Neural progenitor cell (in vitro differentiated cells): ENCODE measurements around the gene VWA8.

ENCODE experiments used
- EZH2phosphoT487 ChIP-seq: fragments of 200-600 bp; sonication (generic); IDR thresholded peaks from 2 replicates; pipeline ENCODE4 v1.6.1; 2017; ENCODE audit warnings: antibody characterized with exemption
- TF ChIP-seq, protein P1 (sequence below): fragments of 200-600 bp; sonication (generic); IDR thresholded peaks from 2 replicates; pipeline ENCODE4 v1.5.1; 2017; ENCODE audit warnings: antibody characterized with exemption, mild to moderate bottlenecking

DNA sequence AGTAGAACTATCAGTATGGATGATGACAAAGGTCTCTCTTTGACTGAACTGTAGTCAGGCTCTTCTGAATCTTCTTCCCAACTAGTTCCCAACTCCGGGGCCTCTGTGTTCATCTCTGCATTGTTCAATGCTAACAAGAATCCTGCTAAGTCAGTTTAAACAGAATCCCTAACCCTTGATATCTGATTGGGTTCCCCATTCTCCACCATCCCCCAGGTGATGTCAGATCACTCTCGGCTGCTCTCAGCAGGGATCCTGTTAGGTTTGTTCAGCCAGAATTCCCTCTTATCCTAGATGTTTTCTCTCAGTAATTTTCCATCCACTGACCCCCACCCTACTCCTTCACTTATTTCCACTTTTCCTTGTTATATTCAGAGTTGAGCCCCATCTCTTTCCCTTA, 280.0 kb downstream of the VWA8 start:
- TF ChIP-seq, protein P1, sequence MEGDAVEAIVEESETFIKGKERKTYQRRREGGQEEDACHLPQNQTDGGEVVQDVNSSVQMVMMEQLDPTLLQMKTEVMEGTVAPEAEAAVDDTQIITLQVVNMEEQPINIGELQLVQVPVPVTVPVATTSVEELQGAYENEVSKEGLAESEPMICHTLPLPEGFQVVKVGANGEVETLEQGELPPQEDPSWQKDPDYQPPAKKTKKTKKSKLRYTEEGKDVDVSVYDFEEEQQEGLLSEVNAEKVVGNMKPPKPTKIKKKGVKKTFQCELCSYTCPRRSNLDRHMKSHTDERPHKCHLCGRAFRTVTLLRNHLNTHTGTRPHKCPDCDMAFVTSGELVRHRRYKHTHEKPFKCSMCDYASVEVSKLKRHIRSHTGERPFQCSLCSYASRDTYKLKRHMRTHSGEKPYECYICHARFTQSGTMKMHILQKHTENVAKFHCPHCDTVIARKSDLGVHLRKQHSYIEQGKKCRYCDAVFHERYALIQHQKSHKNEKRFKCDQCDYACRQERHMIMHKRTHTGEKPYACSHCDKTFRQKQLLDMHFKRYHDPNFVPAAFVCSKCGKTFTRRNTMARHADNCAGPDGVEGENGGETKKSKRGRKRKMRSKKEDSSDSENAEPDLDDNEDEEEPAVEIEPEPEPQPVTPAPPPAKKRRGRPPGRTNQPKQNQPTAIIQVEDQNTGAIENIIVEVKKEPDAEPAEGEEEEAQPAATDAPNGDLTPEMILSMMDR = no peak
- TF ChIP-seq EZH2phosphoT487 = no peak
